Fibroblast of the aortic adventitia (primary cell): ENCODE data around the gene NCLN. TPM values are rescaled to one million over a fixed set of nuclear protein-coding genes. Genes with fewer than 3 reads are reported as not detected.

Experiments
- DNase-seq: peaks from one replicate; pipeline ENCODE4 v3.0.0-alpha.2; 2010; ENCODE audit warnings: low read depth
- H3K4me3 ChIP-seq: 2 replicates; pipeline ENCODE4 v1.5.1; 2011; ENCODE audit warnings: low read depth, mild to moderate bottlenecking, control low read depth, low read length, moderate library complexity
- total RNA-seq: library from RNA; depleted of rRNA; stranded (reverse); fragments of >200 nt; gene quantifications from 2 replicates; pipeline ENCODE4 v1.2.3, GENCODE V29; 2012; ENCODE audit warnings: low replicate concordance
- TF ChIP-seq, protein P1 (sequence below): IDR thresholded peaks from 2 replicates; pipeline ENCODE4 v1.5.1; 2011; ENCODE audit warnings: mild to moderate bottlenecking, low read length, control low read depth, inconsistent platforms; ENCODE audit not compliant: insufficient read depth

The NCLN gene
- total RNA-seq, 1 donor, result 38.3 TPM

DNA sequence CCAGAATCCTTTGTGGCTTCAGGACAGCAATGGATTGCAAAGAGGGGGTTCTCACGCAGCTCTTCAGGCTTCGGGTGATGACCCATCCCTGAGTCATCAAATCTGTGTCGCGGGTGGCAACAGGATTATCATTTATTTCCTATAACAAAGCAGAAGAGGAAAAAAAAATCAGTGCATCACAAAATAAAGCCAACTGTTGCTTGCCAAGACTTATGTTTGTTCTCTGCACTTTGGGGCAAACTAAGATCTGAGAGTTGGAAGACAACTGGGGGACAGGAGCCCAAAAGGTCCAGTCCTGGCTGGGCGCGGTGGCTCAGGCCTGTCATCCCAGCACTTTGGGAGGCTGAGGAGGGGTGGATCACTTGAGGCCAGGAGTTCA, 43.4 kb upstream of the NCLN start:
- TF ChIP-seq, protein P1, sequence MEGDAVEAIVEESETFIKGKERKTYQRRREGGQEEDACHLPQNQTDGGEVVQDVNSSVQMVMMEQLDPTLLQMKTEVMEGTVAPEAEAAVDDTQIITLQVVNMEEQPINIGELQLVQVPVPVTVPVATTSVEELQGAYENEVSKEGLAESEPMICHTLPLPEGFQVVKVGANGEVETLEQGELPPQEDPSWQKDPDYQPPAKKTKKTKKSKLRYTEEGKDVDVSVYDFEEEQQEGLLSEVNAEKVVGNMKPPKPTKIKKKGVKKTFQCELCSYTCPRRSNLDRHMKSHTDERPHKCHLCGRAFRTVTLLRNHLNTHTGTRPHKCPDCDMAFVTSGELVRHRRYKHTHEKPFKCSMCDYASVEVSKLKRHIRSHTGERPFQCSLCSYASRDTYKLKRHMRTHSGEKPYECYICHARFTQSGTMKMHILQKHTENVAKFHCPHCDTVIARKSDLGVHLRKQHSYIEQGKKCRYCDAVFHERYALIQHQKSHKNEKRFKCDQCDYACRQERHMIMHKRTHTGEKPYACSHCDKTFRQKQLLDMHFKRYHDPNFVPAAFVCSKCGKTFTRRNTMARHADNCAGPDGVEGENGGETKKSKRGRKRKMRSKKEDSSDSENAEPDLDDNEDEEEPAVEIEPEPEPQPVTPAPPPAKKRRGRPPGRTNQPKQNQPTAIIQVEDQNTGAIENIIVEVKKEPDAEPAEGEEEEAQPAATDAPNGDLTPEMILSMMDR, result no peak
- H3K4me3 ChIP-seq, result no peak overlapping the region
- DNase-seq, result peak; percentile 92

DNA sequence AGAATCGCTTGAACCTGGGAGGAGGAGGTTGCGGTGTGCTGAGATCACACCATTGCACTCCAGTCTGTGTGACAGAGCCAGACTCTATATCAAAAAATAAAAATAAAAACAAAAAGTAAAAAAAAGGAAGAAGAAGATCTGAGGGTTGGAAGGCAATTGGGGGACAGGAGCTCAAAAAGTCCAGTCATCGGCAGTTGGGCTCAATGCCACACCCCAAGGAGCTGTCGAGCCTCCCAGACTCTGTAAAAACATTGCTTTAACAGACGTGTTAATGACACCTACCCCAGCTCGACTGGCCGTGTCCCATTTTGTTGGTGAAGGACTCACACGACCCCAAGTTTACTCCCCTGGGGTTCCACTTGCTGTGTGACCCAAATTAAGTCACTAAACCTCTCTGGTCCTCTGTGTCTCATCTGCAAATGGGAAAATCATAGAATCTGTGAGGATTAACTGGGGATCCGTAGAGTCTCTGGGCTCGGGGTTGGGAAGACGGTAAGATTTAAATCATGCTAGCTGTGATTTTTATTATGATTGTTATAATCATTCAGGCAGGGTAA, 42.9 kb upstream of the NCLN start:
- TF ChIP-seq, protein P1, result no peak
- DNase-seq, result no peak
- no peak overlapping the region for H3K4me3 ChIP-seq

DNA sequence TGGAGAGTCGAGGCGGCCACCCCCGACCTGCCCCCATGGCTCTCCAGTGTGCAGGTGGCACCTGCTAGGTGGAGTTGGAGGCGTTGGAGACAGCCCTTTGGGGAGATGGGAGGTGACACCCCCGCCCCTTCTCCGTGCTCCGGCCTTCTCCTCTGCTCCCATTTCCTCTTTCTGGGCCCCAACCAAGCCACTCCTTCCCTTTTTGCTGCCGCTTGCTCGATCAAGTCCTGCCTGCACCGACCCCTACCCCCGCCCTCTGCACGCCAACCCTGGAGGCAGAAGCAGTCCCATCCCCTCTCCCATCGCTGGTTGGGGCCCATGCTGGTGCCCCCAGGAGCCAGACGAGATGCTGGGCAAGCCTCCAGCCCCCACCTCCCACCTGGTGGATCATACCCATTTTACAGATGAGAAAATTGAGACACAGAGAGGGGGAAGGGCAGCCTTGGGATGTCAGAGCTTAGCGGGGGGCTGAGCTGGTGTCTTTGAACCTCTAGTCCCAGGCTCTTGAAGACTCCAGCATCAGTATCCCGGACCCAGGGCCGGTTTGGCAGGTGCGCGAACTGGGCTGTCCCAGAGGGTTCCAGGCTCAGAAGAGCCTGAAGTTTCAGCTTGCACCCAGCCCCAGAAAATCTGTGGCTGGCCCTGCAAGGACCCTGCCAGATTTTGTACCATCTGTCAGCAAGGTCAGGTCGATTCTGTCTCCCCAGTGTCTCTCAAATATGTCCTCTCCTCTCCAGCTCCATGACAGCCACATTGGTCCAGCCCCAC, 39.6 kb upstream of the NCLN start:
- no peak for DNase-seq
- TF ChIP-seq, protein P1, result no peak
- H3K4me3 ChIP-seq, result no peak overlapping the region

DNA sequence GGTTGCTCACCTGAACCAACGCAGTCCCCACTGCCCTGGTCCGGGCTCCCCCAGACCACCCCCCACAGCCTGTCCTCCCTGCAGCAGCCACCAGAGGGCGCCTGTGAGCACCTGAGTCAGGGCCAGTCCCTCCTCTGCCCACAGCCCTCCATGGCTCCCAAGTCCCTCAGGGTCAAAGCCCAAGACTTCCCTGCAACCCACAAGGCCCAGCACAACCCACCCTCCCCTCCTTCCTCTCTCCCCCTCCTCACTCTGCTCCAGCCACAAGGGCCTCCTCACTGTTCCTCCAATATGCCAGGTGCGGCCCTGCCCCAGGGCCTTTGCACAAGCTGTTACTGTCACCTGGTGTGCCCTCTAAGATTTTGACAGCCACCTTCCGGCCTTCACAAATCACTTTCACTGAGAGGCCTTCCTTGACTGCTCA, 39.0 kb upstream of the NCLN start:
- DNase-seq, result no peak
- H3K4me3 ChIP-seq, result no peak overlapping the region
- TF ChIP-seq, protein P1, result peak; percentile 80

DNA sequence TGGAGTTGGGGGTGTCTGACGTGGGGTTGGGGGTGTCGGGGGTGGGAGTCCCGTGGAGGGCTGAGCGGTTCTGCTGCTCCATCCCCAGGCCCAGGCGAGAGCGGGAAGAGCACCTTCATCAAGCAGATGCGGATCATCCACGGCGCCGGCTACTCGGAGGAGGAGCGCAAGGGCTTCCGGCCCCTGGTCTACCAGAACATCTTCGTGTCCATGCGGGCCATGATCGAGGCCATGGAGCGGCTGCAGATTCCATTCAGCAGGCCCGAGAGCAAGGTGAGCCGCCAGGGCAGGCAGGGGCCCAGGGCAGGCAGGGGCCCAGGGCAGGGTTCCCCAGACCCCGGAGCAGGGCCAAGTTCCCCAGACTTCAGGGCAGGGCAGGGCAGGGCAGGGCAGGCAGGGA, 37.2 kb upstream of the NCLN start:
- TF ChIP-seq, protein P1, result no peak
- no peak overlapping the region for H3K4me3 ChIP-seq
- DNase-seq, result no peak

DNA sequence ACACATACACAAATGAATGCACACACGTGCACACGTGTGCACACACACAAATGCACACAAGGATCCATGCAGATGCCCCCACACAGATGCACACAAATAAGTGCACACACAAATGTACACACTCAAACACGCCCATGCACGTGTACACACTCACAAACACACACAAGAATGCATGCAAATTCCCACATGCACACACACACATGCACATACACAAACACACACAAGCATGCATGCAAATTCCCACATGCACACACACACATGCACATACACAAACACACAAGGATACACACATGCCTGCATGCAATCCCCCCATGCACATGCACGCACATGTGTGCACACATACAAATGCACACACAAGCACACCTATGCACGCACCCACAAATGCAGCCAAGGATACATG, 36.6 kb upstream of the NCLN start:
- TF ChIP-seq, protein P1, result no peak
- no peak overlapping the region for H3K4me3 ChIP-seq
- DNase-seq, result no peak
